GM23248 (cell line): Measurements from ENCODE around the gene MAFG. TPM values are rescaled to one million over a fixed set of nuclear protein-coding genes. Genes with fewer than 3 reads are reported as not detected.

Experiments used
- DNase-seq: peaks from one replicate; pipeline ENCODE4 v3.0.0-alpha.2; 2015
- H2AFZ ChIP-seq: fragments of 200-600 bp; sonication (generic); 2 replicates; pipeline ENCODE4 v1.6.1; 2016; ENCODE audit warnings: antibody characterized with exemption
- H3F3A ChIP-seq: fragments of 200-600 bp; sonication (generic); 2 replicates; pipeline ENCODE4 v1.6.1; 2016; ENCODE audit warnings: mild to moderate bottlenecking, antibody characterized with exemption, mixed run types; ENCODE audit not compliant: insufficient read depth
- H3K27ac ChIP-seq: fragments of 200-600 bp; sonication (generic); 2 replicates; pipeline ENCODE4 v1.5.1; 2016; ENCODE audit warnings: mild to moderate bottlenecking
- H3K27me3 ChIP-seq: fragments of 200-600 bp; sonication (generic); replicated peaks from 2 replicates; pipeline ENCODE4 v1.6.1; 2016; ENCODE audit warnings: mild to moderate bottlenecking; ENCODE audit not compliant: insufficient read depth
- H3K36me3 ChIP-seq: fragments of 200-600 bp; sonication (generic); 2 replicates; pipeline ENCODE4 v1.6.1; 2016; ENCODE audit warnings: low read depth, mild to moderate bottlenecking
- H3K4me1 ChIP-seq: fragments of 200-600 bp; sonication (generic); 2 replicates; pipeline ENCODE4 v1.6.1; 2016; ENCODE audit warnings: mild to moderate bottlenecking; ENCODE audit not compliant: insufficient read depth
- H3K4me2 ChIP-seq: fragments of 200-600 bp; sonication (generic); one replicate; pipeline ENCODE4 v1.6.1; 2016; ENCODE audit warnings: mild to moderate bottlenecking; ENCODE audit not compliant: unreplicated experiment
- H3K4me3 ChIP-seq: fragments of 200-600 bp; sonication (generic); 2 replicates; pipeline ENCODE4 v1.5.1; 2016; ENCODE audit warnings: mild to moderate bottlenecking
- H3K79me2 ChIP-seq: fragments of 200-600 bp; sonication (generic); 2 replicates; pipeline ENCODE4 v1.6.1; 2016; ENCODE audit warnings: mild to moderate bottlenecking; ENCODE audit not compliant: insufficient read depth
- H3K9ac ChIP-seq: fragments of 200-600 bp; sonication (generic); 2 replicates; pipeline ENCODE4 v1.6.1; 2016; ENCODE audit warnings: mild to moderate bottlenecking
- H3K9me2 ChIP-seq: fragments of 200-600 bp; sonication (generic); 2 replicates; pipeline ENCODE4 v1.6.1; 2016; ENCODE audit warnings: mixed run types, mild to moderate bottlenecking, moderate library complexity; ENCODE audit not compliant: insufficient read depth
- H3K9me3 ChIP-seq: fragments of 200-600 bp; sonication (generic); one replicate; pipeline ENCODE4 v1.6.1; 2017; ENCODE audit warnings: low read depth
- H4K20me1 ChIP-seq: fragments of 200-600 bp; sonication (generic); 2 replicates; pipeline ENCODE4 v1.6.0; 2016; ENCODE audit not compliant: insufficient read depth
- EZH2 ChIP-seq: fragments of 200-600 bp; sonication (generic); IDR thresholded peaks from 2 replicates; pipeline ENCODE4 v1.6.1; 2018; ENCODE audit warnings: antibody characterized with exemption, mild to moderate bottlenecking; ENCODE audit not compliant: insufficient read depth, poor library complexity, severe bottlenecking
- EZH2phosphoT487 ChIP-seq: fragments of 200-600 bp; sonication (generic); IDR thresholded peaks from 2 replicates; pipeline ENCODE4 v1.6.1; 2018; ENCODE audit warnings: antibody characterized with exemption, moderate library complexity, mild to moderate bottlenecking, low read depth; ENCODE audit not compliant: insufficient read depth
- WGBS, 2 experiments: methylation state at CpG; one replicate each; pipeline ENCODE4 v1.1.6; 2015 to 2017; ENCODE audit warnings: low lambda C conversion rate in 2 of 2, low coverage in 1 of 2; ENCODE audit errors: missing lambda C conversion rate in 2 of 2; 5-methylcytosine and 5-hydroxymethylcytosine counted together
- in situ Hi-C: fragments of 300-500 bp; cut with MboI; formaldehyde crosslinking; loops from 2 replicates; pipeline ENCODE4 v1.15.0; 2020
- polyA plus RNA-seq: library from polyadenylated mRNA; unstranded; fragments of >200 nt; fragmentation: Nextera tagmentation; extraction: Ambion mirVana; gene quantifications from 2 replicates; pipeline ENCODE4 v1.2.1, GENCODE V29; 2016
- total RNA-seq: library from RNA; depleted of rRNA; stranded (reverse); fragments of >200 nt; shearing (Covaris generic); gene quantifications from 2 replicates; pipeline ENCODE4 v1.2.3, GENCODE V29; 2014

MAFG gene
- total and polyA plus RNA-seq, 2 experiments from 2014 or later, result 5.0 to 19.8 TPM

DNA sequence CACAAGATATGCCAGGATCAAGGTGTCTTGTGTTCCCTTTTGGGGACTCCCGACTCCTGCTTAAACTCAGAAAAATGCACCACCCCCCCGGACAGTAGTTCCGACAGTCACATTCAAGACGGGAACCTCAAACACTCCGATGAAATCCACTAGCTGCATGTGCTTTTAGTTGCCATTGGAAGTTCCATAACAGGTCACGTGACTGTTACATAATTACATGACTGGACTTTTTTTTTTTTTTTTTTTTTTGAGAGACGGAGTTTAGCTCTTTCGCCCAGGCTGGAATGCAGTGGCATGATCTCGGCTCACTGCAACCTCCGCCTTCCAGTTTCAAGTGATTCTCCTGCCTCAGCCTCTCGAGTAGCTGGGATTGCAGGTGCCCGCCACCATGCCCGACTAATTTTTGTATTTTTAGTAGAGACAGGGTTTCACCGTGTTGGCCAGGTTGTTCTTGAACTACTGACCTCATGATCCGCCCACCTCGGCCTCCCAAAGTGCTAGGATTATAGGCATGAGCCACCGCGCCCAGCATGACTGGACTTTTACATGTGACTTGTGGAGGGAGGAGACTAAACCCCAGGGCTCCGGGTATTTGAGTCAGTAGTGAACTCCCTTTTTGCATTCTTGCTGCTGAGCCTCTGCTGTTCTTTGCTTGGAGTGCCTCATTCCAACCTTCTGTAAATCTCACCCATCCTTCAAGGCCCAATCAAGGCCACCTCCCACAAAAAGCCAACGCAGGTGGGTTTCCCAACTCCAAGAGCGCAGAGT is 11.1 kb downstream of the MAFG start:
- H3K79me2 ChIP-seq, result peaks cover 52% of the 10 kb centered on the region
- no peaks in the 10 kb centered on the region for H3K9me2 ChIP-seq
- no peaks in the 10 kb centered on the region for H3K27me3 ChIP-seq
- WGBS, 2 experiments, result 74 to 76% methylated on average over 21 of the region's 21 CpGs
- no peaks in the 10 kb centered on the region for H4K20me1 ChIP-seq
- H3K9me3 ChIP-seq, result no peaks in the 10 kb centered on the region
- in situ Hi-C loops, result no loop called here
- peaks cover 9% of the 10 kb centered on the region; the same call in 1 of the 2 replicates for H3K4me1 ChIP-seq
- peak overlapping the region; percentile 75 for H3K9ac ChIP-seq
- TF ChIP-seq EZH2phosphoT487 (no peak), EZH2 (no peak)
- peaks cover 5% of the 10 kb centered on the region; the same call in 1 of the 2 replicates for H3F3A ChIP-seq
- no peak overlapping the region for H2AFZ ChIP-seq
- peak; percentile 87 for DNase-seq
- H3K36me3 ChIP-seq, result 0 out of 2 replicates have a peak, but pooled peaks cover 14% of the 10 kb centered on the region
- H3K4me2 ChIP-seq, result peak overlapping the region; percentile 92
- peak overlapping the region; percentile 80 for H3K4me3 ChIP-seq
- H3K27ac ChIP-seq, result peak overlapping the region; percentile 52

DNA sequence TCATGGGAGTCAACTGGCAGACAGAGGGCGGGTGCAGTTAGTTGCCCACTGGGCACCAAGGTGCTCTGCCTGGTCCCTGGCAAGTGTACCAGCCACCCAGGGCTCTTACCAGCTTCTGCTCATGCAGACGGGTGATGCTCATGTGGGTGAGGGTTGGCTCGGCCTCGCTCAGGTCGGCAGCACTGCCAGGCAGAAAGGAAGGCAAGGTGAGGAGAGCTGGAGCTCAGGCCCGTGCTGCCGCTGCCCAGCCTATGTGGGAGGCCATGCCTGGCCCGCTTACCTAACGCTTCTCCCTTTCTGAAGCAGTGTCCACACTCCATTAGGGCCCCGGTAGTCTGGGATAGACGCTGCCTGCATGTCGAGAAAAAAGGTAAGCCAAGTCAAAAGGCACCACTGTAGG is 12.2 kb downstream of the MAFG start:
- no peak overlapping the region for H3K4me2 ChIP-seq
- H2AFZ ChIP-seq, result no peak overlapping the region
- 0 out of 2 replicates have a peak, but pooled peaks cover 10% of the 10 kb centered on the region for H3K36me3 ChIP-seq
- H3K4me1 ChIP-seq, result peaks cover 11% of the 10 kb centered on the region; the same call in 1 of the 2 replicates
- no peaks in the 10 kb centered on the region for H3K9me3 ChIP-seq
- no peak overlapping the region for H3K9ac ChIP-seq
- H3K4me3 ChIP-seq, result no peak overlapping the region
- peaks cover 5% of the 10 kb centered on the region; the same call in 1 of the 2 replicates for H3F3A ChIP-seq
- WGBS, 2 experiments, result 91 to 93% methylated on average over 11 to 12 of the region's 12 CpGs
- H3K27me3 ChIP-seq, result no peaks in the 10 kb centered on the region
- no peaks in the 10 kb centered on the region for H3K9me2 ChIP-seq
- no peak for DNase-seq
- in situ Hi-C loops, result no loop called here
- no peak overlapping the region for H3K27ac ChIP-seq
- H4K20me1 ChIP-seq, result no peaks in the 10 kb centered on the region
- peaks cover 41% of the 10 kb centered on the region for H3K79me2 ChIP-seq
- TF ChIP-seq EZH2, result no peak
- no peak for TF ChIP-seq EZH2phosphoT487

DNA sequence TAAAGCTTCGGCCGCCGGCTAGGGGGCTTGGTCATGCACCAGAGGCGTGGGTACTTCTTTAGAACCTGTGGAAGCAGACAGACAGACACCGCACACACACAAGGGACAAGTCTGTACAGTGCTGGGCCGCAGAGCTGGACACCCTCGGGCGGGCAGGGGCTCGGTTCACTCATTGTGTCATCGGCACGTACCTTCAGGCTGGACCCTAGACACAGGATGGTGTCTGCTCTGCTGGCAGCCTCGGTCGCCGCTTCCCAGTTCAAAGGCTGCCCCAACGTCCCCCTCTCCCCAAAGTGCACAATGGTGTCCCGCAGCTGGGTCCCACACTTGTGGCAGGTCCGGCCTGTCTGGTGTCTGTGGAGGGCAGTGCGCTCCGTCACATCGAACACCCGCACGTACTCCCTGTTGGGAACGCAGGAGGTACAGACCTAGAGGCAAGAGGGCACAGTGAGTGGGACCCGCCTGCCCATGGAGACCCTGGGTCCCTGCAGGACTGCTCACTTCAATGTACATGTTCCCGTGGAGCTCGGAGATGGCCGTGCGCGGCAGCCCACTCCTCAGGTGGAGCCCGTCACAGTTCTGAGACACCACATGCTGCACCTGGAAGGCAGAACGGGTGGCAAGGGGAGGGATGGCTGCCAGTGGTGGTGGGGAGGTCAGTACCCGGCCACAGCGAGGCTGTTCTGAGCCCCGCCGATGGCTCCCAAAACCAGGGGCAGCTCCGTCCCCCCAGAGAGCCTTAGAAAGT is 13.3 kb downstream of the MAFG start:
- Histone ChIP-seq H3K27me3 (no peaks in the 10 kb centered on the region), H3K4me2 (no peak overlapping the region), H3K4me3 (no peak overlapping the region), H2AFZ (no peak overlapping the region), H3K9ac (no peak overlapping the region), H3K36me3 (0 out of 2 replicates have a peak, but pooled peaks cover 10% of the 10 kb centered on the region), H3K79me2 (peaks cover 30% of the 10 kb centered on the region), H3K4me1 (peaks cover 12% of the 10 kb centered on the region; the same call in 1 of the 2 replicates), H3K9me3 (no peaks in the 10 kb centered on the region), H3K9me2 (no peaks in the 10 kb centered on the region), H3F3A (peaks cover 5% of the 10 kb centered on the region; the same call in 1 of the 2 replicates), H4K20me1 (no peaks in the 10 kb centered on the region), H3K27ac (no peak overlapping the region)
- in situ Hi-C loops, result no loop called here
- TF ChIP-seq EZH2 (no peak), EZH2phosphoT487 (no peak)
- WGBS, 2 experiments, result 96% methylated on average over 29 to 36 of the region's 36 CpGs
- no peak for DNase-seq

DNA sequence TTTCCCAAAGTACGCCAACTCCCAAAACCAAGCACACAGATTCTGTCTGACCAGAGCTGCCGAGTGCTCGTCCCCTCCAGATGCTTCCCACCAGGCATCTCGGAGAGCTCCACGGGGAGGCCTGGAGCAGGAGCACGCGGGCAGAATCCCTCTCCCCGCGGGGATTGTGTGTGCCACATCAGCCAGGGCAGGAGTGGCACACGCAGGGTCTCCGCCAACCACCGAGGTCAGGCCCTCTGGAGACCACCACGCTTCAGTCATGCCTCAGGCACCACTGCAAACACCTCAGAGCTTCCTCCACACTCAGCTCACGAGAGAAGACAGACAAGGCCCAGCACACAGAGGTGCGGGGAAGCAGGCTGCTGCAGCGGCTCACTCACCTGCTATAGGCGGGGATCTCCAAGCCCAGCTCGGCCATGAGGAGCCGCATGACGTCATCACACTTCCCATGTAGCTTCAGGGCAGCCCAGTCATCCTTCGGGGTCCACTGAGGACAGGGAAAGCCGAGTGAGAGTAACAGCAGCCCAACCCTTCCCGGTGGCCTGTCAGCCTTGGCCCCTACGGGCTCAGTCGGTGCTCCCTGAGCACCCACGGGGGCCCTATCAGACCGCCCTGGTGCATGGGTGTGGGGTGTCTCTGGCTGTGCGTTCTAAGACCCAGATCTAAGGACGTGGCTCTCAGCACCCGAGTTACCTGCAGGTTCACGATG is 14.0 kb downstream of the MAFG start:
- DNase-seq, result no peak
- Histone ChIP-seq H3K27ac (no peak overlapping the region), H3K4me3 (no peak overlapping the region), H3K4me1 (peaks cover 12% of the 10 kb centered on the region; the same call in 1 of the 2 replicates), H3K9ac (no peak overlapping the region), H2AFZ (no peak overlapping the region), H3K4me2 (no peak overlapping the region), H3K27me3 (no peaks in the 10 kb centered on the region), H3K36me3 (0 out of 2 replicates have a peak, but pooled peaks cover 10% of the 10 kb centered on the region), H3K79me2 (peaks cover 23% of the 10 kb centered on the region), H3F3A (peaks cover 5% of the 10 kb centered on the region; the same call in 1 of the 2 replicates), H3K9me2 (no peaks in the 10 kb centered on the region), H3K9me3 (no peaks in the 10 kb centered on the region), H4K20me1 (no peaks in the 10 kb centered on the region)
- TF ChIP-seq EZH2, result no peak
- no peak for TF ChIP-seq EZH2phosphoT487
- WGBS, 2 experiments, result 95 to 97% methylated on average over 30 to 31 of the region's 31 CpGs
- in situ Hi-C loops, result no loop called here
